Measurements from ENCODE around the gene NEURL2. TPM values are rescaled to one million over a fixed set of nuclear protein-coding genes. Genes with fewer than 3 reads are reported as not detected.

The NEURL2 gene
- total and polyA plus RNA-seq, 10 of the 15 experiments (the other 5 are each of a cell fraction or from before 2014, with no cell fraction given), result 0.53 to 7.0 (median 2.7) TPM

DNA sequence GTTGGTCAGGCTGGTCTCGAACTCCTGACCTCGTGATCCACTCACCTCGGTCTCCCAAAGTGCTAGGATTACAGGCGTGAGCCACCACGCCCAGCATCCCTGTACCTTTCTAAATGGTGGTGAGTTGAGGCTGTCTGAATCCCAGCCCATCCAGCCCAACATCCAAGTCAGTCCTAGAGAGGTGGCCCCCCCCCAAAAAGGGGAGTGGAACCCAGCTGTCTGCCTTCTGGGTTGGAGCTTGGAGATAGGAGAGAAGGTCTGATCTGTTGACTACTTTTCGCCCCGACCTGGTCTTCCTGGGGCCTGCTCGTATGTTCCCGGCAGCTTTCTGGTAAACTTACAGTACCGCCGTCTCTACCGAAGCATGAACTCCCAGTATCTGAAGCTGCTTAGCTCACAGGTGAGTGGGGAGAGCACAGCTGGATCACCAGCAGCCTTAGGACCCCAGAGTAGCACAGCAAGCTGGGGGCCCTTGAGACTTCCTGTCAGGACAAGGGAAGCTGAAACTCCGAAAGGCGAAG is 5.7 kb upstream of the NEURL2 start:
- Histone ChIP-seq H3K4me2 (ENCODE audit: control insufficient read depth, insufficient read depth) (no peak overlapping the region), H3K36me3 (ENCODE audit: control insufficient read depth in 2 of 2, insufficient read depth in 2 of 2, low read length in 1 of 2) (peaks cover 0 to 4% of the 10 kb centered on the region in 2 experiments; a peak in 2 of 4 replicates), H3K4me3 (no peak overlapping the region), H3K4me1 (ENCODE audit: control insufficient read depth, insufficient read depth, low read length) (peaks cover 15% of the 10 kb centered on the region), H3K27me3 (replicated peaks in 1 of 2; ENCODE audit: control insufficient read depth in 2 of 2, insufficient read depth in 2 of 2, low read length in 1 of 2) (no peaks in the 10 kb centered on the region), H3K9ac (ENCODE audit: control insufficient read depth, insufficient read depth, low read length) (no peak overlapping the region), H3K79me2 (ENCODE audit: control insufficient read depth, insufficient read depth, low read length) (no peaks in the 10 kb centered on the region), H2AFZ (ENCODE audit: control insufficient read depth, low read depth, low read length) (no peak overlapping the region), H3K9me3 (replicated peaks; ENCODE audit: control insufficient read depth, insufficient read depth, low read length) (no peaks in the 10 kb centered on the region), H4K20me1 (ENCODE audit: control insufficient read depth, insufficient read depth) (no peaks in the 10 kb centered on the region), H3K27ac (ENCODE audit: control insufficient read depth, insufficient read depth) (no peak overlapping the region)
- POLR2A ChIA-PET, result interaction anchor here (1.1 kb wide), 1 partner anchor 13 kb away, joined by 3 read pairs; no protein-coding TSS in a partner anchor
- intact Hi-C loops (cut with micrococcal nuclease; ENCODE audit: unreplicated experiment), result no loop called here
- 87% methylated on average over 12 of the region's 14 CpGs for WGBS (ENCODE audit: insufficient coverage, insufficient replicate concordance, low lambda C conversion rate, missing lambda C conversion rate)
- SMC1A ChIA-PET (ENCODE audit: uncharacterized antibody, unreplicated experiment), result no interaction called here
- FAIRE-seq (no peak), ATAC-seq (no peak), DNase-seq (ENCODE audit: low read depth, low spot score) (no peak)
- RAD21 ChIA-PET (ENCODE audit: unreplicated experiment), result no interaction called here
- in situ Hi-C loops (cut with MboI), result no loop called here
- no TSS peak for BruUV-seq (replicated peaks)
- CTCF ChIA-PET, result interaction anchor here (0.6 kb wide), 1 partner anchor 36 kb away, joined by 3 read pairs; no protein-coding TSS in a partner anchor
- no peak for TF ChIP-seq TCF12 (IDR thresholded peaks at IDR 0.05; ENCODE audit: low read depth, low read length)
- no peak for TF ChIP-seq USF2 (IDR thresholded peaks at IDR 0.05; ENCODE audit: borderline replicate concordance, low read depth, low read length)
- no peak for TF ChIP-seq PML (IDR thresholded peaks at IDR 0.05; ENCODE audit: low read length)
- TF ChIP-seq ZSCAN29 (IDR thresholded peaks at IDR 0.05), result no peak
- TF ChIP-seq CREB1 (IDR thresholded peaks at IDR 0.05; ENCODE audit: low read depth), result no peak
- TF ChIP-seq, protein P1, sequence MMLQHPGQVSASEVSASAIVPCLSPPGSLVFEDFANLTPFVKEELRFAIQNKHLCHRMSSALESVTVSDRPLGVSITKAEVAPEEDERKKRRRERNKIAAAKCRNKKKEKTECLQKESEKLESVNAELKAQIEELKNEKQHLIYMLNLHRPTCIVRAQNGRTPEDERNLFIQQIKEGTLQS (IDR thresholded peaks at IDR 0.05; ENCODE audit: borderline replicate concordance, extremely low read depth, low read depth, low read length), result no peak
- no peak for TF ChIP-seq MEF2A (IDR thresholded peaks at IDR 0.05; ENCODE audit: insufficient read depth, low read depth, low read length)
- TF ChIP-seq, protein P2, sequence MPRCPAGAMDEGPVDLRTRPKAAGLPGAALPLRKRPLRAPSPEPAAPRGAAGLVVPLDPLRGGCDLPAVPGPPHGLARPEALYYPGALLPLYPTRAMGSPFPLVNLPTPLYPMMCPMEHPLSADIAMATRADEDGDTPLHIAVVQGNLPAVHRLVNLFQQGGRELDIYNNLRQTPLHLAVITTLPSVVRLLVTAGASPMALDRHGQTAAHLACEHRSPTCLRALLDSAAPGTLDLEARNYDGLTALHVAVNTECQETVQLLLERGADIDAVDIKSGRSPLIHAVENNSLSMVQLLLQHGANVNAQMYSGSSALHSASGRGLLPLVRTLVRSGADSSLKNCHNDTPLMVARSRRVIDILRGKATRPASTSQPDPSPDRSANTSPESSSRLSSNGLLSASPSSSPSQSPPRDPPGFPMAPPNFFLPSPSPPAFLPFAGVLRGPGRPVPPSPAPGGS (IDR thresholded peaks at IDR 0.05; ENCODE audit: borderline replicate concordance, insufficient read depth, low read depth, low read length, poor library complexity, severe bottlenecking), result no peak
- TF ChIP-seq SUPT20H (IDR thresholded peaks at IDR 0.05; ENCODE audit: borderline replicate concordance, control insufficient read depth, low read depth, low read length), result no peak
- no peak for TF ChIP-seq NKRF (conservative IDR thresholded peaks at IDR 0.05)
- no peak for TF ChIP-seq E4F1 (IDR thresholded peaks at IDR 0.05; ENCODE audit: borderline replicate concordance, partially characterized antibody)
- TF ChIP-seq, protein P3, sequence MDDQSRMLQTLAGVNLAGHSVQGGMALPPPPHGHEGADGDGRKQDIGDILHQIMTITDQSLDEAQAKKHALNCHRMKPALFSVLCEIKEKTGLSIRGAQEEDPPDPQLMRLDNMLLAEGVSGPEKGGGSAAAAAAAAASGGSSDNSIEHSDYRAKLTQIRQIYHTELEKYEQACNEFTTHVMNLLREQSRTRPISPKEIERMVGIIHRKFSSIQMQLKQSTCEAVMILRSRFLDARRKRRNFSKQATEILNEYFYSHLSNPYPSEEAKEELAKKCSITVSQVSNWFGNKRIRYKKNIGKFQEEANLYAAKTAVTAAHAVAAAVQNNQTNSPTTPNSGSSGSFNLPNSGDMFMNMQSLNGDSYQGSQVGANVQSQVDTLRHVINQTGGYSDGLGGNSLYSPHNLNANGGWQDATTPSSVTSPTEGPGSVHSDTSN (IDR thresholded peaks at IDR 0.05; ENCODE audit: insufficient replicate concordance, low read depth, low read length), result no peak
- TF ChIP-seq, protein P4, sequence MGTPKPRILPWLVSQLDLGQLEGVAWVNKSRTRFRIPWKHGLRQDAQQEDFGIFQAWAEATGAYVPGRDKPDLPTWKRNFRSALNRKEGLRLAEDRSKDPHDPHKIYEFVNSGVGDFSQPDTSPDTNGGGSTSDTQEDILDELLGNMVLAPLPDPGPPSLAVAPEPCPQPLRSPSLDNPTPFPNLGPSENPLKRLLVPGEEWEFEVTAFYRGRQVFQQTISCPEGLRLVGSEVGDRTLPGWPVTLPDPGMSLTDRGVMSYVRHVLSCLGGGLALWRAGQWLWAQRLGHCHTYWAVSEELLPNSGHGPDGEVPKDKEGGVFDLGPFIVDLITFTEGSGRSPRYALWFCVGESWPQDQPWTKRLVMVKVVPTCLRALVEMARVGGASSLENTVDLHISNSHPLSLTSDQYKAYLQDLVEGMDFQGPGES (IDR thresholded peaks at IDR 0.05), result no peak
